ENCODE data around the gene KANK2.
"Not testable (repeated sequence)": the region's sequence is repeated elsewhere in the genome, so short reads cannot be mapped to it uniquely, and the experiment has no call there.

GRCh38 chr19:11121963-11122362 is 75.4 kb downstream of the KANK2 start:
- TF ChIP-seq, protein P1, sequence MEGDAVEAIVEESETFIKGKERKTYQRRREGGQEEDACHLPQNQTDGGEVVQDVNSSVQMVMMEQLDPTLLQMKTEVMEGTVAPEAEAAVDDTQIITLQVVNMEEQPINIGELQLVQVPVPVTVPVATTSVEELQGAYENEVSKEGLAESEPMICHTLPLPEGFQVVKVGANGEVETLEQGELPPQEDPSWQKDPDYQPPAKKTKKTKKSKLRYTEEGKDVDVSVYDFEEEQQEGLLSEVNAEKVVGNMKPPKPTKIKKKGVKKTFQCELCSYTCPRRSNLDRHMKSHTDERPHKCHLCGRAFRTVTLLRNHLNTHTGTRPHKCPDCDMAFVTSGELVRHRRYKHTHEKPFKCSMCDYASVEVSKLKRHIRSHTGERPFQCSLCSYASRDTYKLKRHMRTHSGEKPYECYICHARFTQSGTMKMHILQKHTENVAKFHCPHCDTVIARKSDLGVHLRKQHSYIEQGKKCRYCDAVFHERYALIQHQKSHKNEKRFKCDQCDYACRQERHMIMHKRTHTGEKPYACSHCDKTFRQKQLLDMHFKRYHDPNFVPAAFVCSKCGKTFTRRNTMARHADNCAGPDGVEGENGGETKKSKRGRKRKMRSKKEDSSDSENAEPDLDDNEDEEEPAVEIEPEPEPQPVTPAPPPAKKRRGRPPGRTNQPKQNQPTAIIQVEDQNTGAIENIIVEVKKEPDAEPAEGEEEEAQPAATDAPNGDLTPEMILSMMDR (IDR thresholded peaks at IDR 0.05), result not testable (repeated sequence)
- not testable (repeated sequence) for TF ChIP-seq POLR2A (IDR thresholded peaks at IDR 0.05)

Measured in lower leg skin (tissue), 3 donors.